Measurements from ENCODE around the gene ZNF212.

ZNF212 gene

DNA sequence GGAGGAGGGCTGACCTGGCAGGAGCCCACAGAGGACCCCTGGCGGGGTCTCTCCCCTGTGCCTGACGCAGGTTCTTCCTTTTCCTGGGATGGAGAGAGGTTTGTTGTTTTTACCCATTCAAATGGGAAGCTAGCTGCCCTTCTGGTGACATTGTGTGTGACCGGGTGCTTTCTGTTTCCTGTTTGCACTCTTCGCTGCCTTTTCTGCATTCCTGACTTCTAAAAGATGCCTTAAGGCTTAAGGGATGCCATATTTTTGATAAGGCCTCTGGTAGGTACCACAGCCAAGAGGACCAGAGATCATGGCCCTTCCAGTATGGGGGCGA, 42.8 kb downstream of the ZNF212 start:
- Histone ChIP-seq H3K4me3 (replicated peaks; ENCODE audit: insufficient read depth, low read length) (no peak overlapping the region), H3K27ac (replicated peaks) (no peak overlapping the region), H3K27me3 (ENCODE audit: insufficient read depth, poor library complexity, severe bottlenecking) (no peaks in the 10 kb centered on the region)
- TF ChIP-seq CTCF (IDR thresholded peaks at IDR 0.05; ENCODE audit: insufficient read depth, low read length) (no peak), SPI1 (IDR thresholded peaks at IDR 0.05; ENCODE audit: borderline replicate concordance, low read depth) (no peak), GABPA (IDR thresholded peaks at IDR 0.05; ENCODE audit: low read depth) (no peak), REST (IDR thresholded peaks at IDR 0.05; ENCODE audit: insufficient replicate concordance, low read depth) (no peak), POLR2AphosphoS5 (IDR thresholded peaks at IDR 0.05; ENCODE audit: low read depth) (no peak)
- no peak for DNase-seq (ENCODE audit: low read depth in 1 of 2, low spot score in 1 of 2)

- DNase-seq (ENCODE audit: low read depth in 1 of 2, low spot score in 1 of 2): no peak
- Histone ChIP-seq H3K27me3 (ENCODE audit: insufficient read depth, poor library complexity, severe bottlenecking) (no peaks in the 10 kb centered on the region), H3K4me3 (replicated peaks; ENCODE audit: insufficient read depth, low read length) (no peak overlapping the region), H3K27ac (replicated peaks) (no peak overlapping the region)
- TF ChIP-seq REST (IDR thresholded peaks at IDR 0.05; ENCODE audit: insufficient replicate concordance, low read depth): no peak
- TF ChIP-seq GABPA (IDR thresholded peaks at IDR 0.05; ENCODE audit: low read depth): no peak
- no peak for TF ChIP-seq CTCF (IDR thresholded peaks at IDR 0.05; ENCODE audit: insufficient read depth, low read length)
- no peak for TF ChIP-seq SPI1 (IDR thresholded peaks at IDR 0.05; ENCODE audit: borderline replicate concordance, low read depth)
- no peak for TF ChIP-seq POLR2AphosphoS5 (IDR thresholded peaks at IDR 0.05; ENCODE audit: low read depth)
Measured at GRCh38 chr7:149283321-149283720, 43.9 kb downstream of the ZNF212 start.

DNA sequence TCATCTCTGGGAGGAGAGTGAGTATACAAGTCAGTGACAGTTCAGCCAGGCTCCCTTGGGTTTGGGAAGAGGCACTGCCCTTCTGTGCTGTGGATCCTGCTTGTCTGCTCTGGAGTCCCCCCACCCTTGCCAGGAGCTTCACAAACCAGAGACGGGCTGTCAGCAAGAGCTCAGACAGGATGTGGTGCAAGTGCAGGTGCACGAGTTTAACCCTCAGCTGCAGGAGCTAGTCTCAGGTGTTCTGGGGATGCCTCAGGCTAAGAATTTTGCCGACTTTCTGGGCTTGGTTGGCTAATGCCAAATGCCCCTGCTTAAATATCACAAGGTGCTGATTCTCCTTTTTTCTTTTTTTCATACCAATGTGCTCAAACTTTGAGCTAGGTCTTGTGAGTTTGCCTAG, 44.9 kb downstream of the ZNF212 start:
- no peak for TF ChIP-seq GABPA (IDR thresholded peaks at IDR 0.05; ENCODE audit: low read depth)
- TF ChIP-seq POLR2AphosphoS5 (IDR thresholded peaks at IDR 0.05; ENCODE audit: low read depth): no peak
- TF ChIP-seq CTCF (IDR thresholded peaks at IDR 0.05; ENCODE audit: insufficient read depth, low read length): no peak
- no peak for TF ChIP-seq REST (IDR thresholded peaks at IDR 0.05; ENCODE audit: insufficient replicate concordance, low read depth)
- TF ChIP-seq SPI1 (IDR thresholded peaks at IDR 0.05; ENCODE audit: borderline replicate concordance, low read depth): no peak
- H3K27me3 ChIP-seq (ENCODE audit: insufficient read depth, poor library complexity, severe bottlenecking): no peaks in the 10 kb centered on the region
- H3K27ac ChIP-seq (replicated peaks): no peak overlapping the region
- DNase-seq (ENCODE audit: low read depth in 1 of 2, low spot score in 1 of 2): no peak
- H3K4me3 ChIP-seq (replicated peaks; ENCODE audit: insufficient read depth, low read length): no peak overlapping the region

All from HL-60 (cell line).